ENCODE measurements around the gene FAS. TPM values are rescaled to one million over a fixed set of nuclear protein-coding genes. Genes with fewer than 3 reads are reported as not detected.

The FAS gene
- polyA plus RNA-seq, 1 of the 3 experiments (the other 2 are of a cell fraction) = 31.5 TPM

GRCh38 chr10:89051593-89051992, 61.0 kb downstream of the FAS start:
- ChIA-PET CTCF (interaction anchor here (1.6 kb wide), 1 partner anchor 166 kb away, joined by 5 read pairs; no protein-coding TSS in a partner anchor), POLR2A (no interaction called here)
- H3K9me3 ChIP-seq = no peaks in the 10 kb centered on the region

GRCh38 chr10:89053555-89053954, 63.0 kb downstream of the FAS start:
- H3K4me2 ChIP-seq = no peak overlapping the region
- CTCF ChIA-PET = no interaction called here

More at GRCh38 chr10:89051593-89051992, 61.0 kb downstream of the FAS start:
- TF ChIP-seq RFX5 (IDR thresholded peaks at IDR 0.05; ENCODE audit: low read length) = no peak
- TF ChIP-seq FOSL2 (IDR thresholded peaks at IDR 0.05; ENCODE audit: borderline replicate concordance, low read depth) = no peak
- TF ChIP-seq TAF1 (IDR thresholded peaks at IDR 0.05; ENCODE audit: borderline replicate concordance, low read depth, low read length) = no peak
- TF ChIP-seq FOXJ3 (CRISPR knock-in tag; IDR thresholded peaks at IDR 0.05) = no peak
- no peak for TF ChIP-seq CHD2 (IDR thresholded peaks at IDR 0.05; ENCODE audit: low read length, partially characterized antibody)
- TF ChIP-seq USF2 (IDR thresholded peaks at IDR 0.05; ENCODE audit: borderline replicate concordance, low read depth, low read length) = no peak
- no peak for TF ChIP-seq EZH2phosphoT487 (IDR thresholded peaks at IDR 0.05; ENCODE audit: borderline replicate concordance, low read depth)
- no peak for TF ChIP-seq RAD21 (IDR thresholded peaks at IDR 0.05; ENCODE audit: low read length)
- TF ChIP-seq GABPA (IDR thresholded peaks at IDR 0.05; ENCODE audit: low read depth) = no peak
- TF ChIP-seq EP300 (IDR thresholded peaks at IDR 0.05; ENCODE audit: borderline replicate concordance in 1 of 2, low read depth in 1 of 2, low read length in 1 of 2) = no peak
- TF ChIP-seq SIN3A (IDR thresholded peaks at IDR 0.05; ENCODE audit: borderline replicate concordance, low read depth, low read length) = no peak
- TF ChIP-seq GATA2 (CRISPR knock-in tag; IDR thresholded peaks at IDR 0.05) = no peak
- TF ChIP-seq POLR2AphosphoS5 (IDR thresholded peaks at IDR 0.05; ENCODE audit: low read depth, low read length) = no peak
- TF ChIP-seq NFIC (IDR thresholded peaks at IDR 0.05; ENCODE audit: borderline replicate concordance) = no peak
- no peak for TF ChIP-seq RCOR1 (IDR thresholded peaks at IDR 0.05; ENCODE audit: low read length)
- no peak for TF ChIP-seq USF1 (IDR thresholded peaks at IDR 0.05; ENCODE audit: borderline replicate concordance, low read depth)
- TF ChIP-seq IRF3 (IDR thresholded peaks at IDR 0.05; ENCODE audit: low read depth, low read length) = no peak
- no peak for TF ChIP-seq SMC3 (IDR thresholded peaks at IDR 0.05; ENCODE audit: low read depth, low read length)
- no peaks in the 10 kb centered on the region for H3K36me3 ChIP-seq (replicated peaks in 1 of 2; ENCODE audit: control insufficient read depth in 1 of 2, insufficient read depth in 2 of 2, low read length in 1 of 2)
- no peak overlapping the region for H3K4me3 ChIP-seq (ENCODE audit: low read depth in 2 of 2, low read length in 1 of 2)
- no peak overlapping the region for H3K27ac ChIP-seq (ENCODE audit: low read depth in 2 of 2, low read length in 1 of 2)
- H2AFZ ChIP-seq (ENCODE audit: low read depth) = no peak overlapping the region
- H3F3A ChIP-seq (replicated peaks; ENCODE audit: insufficient read depth) = no peaks in the 10 kb centered on the region
- no peaks in the 10 kb centered on the region for H3K27me3 ChIP-seq (ENCODE audit: insufficient read depth)
- no peaks in the 10 kb centered on the region for H3K9me2 ChIP-seq
- no peaks in the 10 kb centered on the region for H3K4me1 ChIP-seq (ENCODE audit: control insufficient read depth in 1 of 2, insufficient read depth in 2 of 2, low read depth in 1 of 2, low read length in 1 of 2)
- no peak for DNase-seq
- no peak overlapping the region for H3K4me2 ChIP-seq
- no peak overlapping the region for H3K9ac ChIP-seq
- no peaks in the 10 kb centered on the region for H3K79me2 ChIP-seq (ENCODE audit: insufficient read depth)
- no peaks in the 10 kb centered on the region for H4K20me1 ChIP-seq (ENCODE audit: insufficient read depth)

More at GRCh38 chr10:89053555-89053954, 63.0 kb downstream of the FAS start:
- Histone ChIP-seq H3K9me3 (no peaks in the 10 kb centered on the region), H3F3A (replicated peaks; ENCODE audit: insufficient read depth) (no peaks in the 10 kb centered on the region), H2AFZ (ENCODE audit: low read depth) (no peak overlapping the region), H3K27ac (ENCODE audit: low read depth in 2 of 2, low read length in 1 of 2) (no peak overlapping the region), H3K36me3 (replicated peaks in 1 of 2; ENCODE audit: control insufficient read depth in 1 of 2, insufficient read depth in 2 of 2, low read length in 1 of 2) (no peaks in the 10 kb centered on the region), H3K79me2 (ENCODE audit: insufficient read depth) (no peaks in the 10 kb centered on the region), H3K4me1 (ENCODE audit: control insufficient read depth in 1 of 2, insufficient read depth in 2 of 2, low read depth in 1 of 2, low read length in 1 of 2) (no peaks in the 10 kb centered on the region), H3K27me3 (ENCODE audit: insufficient read depth) (no peaks in the 10 kb centered on the region), H3K9ac (no peak overlapping the region), H3K9me2 (no peaks in the 10 kb centered on the region), H4K20me1 (ENCODE audit: insufficient read depth) (no peaks in the 10 kb centered on the region), H3K4me3 (ENCODE audit: low read depth in 2 of 2, low read length in 1 of 2) (no peak overlapping the region)
- DNase-seq = no peak
- POLR2A ChIA-PET = no interaction called here
- 86% methylated on average over 5 of the region's 5 CpGs for WGBS (ENCODE audit: low lambda C conversion rate)
- TF ChIP-seq EZH2phosphoT487 (IDR thresholded peaks at IDR 0.05; ENCODE audit: borderline replicate concordance, low read depth) = no peak
- no peak for TF ChIP-seq IRF3 (IDR thresholded peaks at IDR 0.05; ENCODE audit: low read depth, low read length)
- no peak for TF ChIP-seq TCF12 (IDR thresholded peaks at IDR 0.05)
- TF ChIP-seq NFIC (IDR thresholded peaks at IDR 0.05; ENCODE audit: borderline replicate concordance) = no peak
- no peak for TF ChIP-seq GATA2 (CRISPR knock-in tag; IDR thresholded peaks at IDR 0.05)
- TF ChIP-seq GABPA (IDR thresholded peaks at IDR 0.05; ENCODE audit: low read depth) = no peak
- TF ChIP-seq FOXJ3 (CRISPR knock-in tag; IDR thresholded peaks at IDR 0.05) = no peak
- no peak for TF ChIP-seq YY1 (IDR thresholded peaks at IDR 0.05; ENCODE audit: low read depth)
- TF ChIP-seq USF2 (IDR thresholded peaks at IDR 0.05; ENCODE audit: borderline replicate concordance, low read depth, low read length) = no peak
- no peak for TF ChIP-seq CHD2 (IDR thresholded peaks at IDR 0.05; ENCODE audit: low read length, partially characterized antibody)
- TF ChIP-seq MXI1 (IDR thresholded peaks at IDR 0.05; ENCODE audit: low read depth, low read length) = no peak
